GM18507 (cell line): ENCODE results near the gene GALNT6.
"Not testable (repeated sequence)": the region's sequence is repeated elsewhere in the genome, so short reads cannot be mapped to it uniquely, and the experiment has no call there.

Experiments
- DNase-seq: peaks from one replicate; pipeline ENCODE4 v3.0.0; 2011; ENCODE audit warnings: low read depth; ENCODE audit not compliant: insufficient read length; ENCODE audit errors: extremely low spot score
- FAIRE-seq: peaks from 2 replicates; lab custom pipeline; 2011; peaks lifted over from hg19 to GRCh38; lab: Jason Lieb, UNC

Gene GALNT6

DNA sequence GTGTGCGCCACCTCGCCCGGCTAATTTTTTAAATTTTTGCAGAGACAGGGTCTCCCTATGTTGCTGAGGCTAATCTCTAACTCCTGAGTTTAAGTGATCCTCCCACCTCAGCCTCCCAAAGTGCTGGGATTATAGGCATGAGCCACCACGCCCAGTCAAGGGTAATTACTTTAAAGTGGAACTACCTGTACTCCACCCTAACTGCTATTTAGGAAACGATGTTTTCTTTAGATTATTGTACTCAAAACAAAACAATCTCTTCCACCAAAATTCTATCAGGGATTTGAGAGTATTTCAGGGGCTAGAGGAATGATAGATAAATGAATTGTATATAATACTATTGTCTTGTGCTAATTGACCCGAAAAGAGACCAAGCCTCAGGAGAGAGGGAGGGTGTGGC is 57.7 kb downstream of the GALNT6 start:
- DNase-seq (no peak), FAIRE-seq (no peak)

DNA sequence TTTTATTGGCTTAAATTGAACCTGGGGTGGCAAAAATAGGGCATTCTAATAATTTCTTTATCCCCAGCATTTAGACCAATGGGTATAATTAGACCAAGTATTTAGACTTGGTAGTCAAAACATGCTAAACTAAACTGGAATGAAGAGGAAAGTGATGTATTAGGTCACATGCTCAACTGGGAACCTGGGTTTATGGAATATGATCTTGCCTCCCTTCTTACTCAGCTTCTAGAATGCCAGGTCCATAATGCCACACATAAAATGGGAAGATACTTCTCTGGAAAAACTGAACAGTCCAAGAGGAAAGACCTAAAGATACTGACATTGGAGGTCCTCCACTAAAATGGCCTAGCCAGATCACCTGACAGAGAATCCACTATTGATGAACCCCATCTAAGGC is 61.0 kb downstream of the GALNT6 start:
- no peak for FAIRE-seq
- no peak for DNase-seq

DNA sequence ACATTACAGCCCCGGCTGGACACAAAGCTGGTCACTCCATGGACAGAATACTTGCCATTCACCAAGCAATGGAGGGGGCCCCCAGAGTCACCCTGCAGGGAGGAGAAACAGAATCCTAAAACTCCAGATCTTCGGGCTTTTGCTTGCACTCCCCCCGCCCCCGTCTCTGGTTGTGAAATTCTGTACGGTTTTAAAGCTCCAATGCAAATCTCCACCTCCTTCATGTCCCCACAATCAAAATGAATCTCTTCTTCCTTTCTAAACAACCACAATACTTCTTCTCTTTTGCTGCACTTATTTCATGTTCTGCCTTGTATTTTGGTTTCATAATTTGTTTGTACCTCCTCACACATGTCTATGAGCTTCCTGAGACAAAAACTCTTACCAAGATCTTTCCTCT is 61.5 kb downstream of the GALNT6 start:
- FAIRE-seq: no peak

DNA sequence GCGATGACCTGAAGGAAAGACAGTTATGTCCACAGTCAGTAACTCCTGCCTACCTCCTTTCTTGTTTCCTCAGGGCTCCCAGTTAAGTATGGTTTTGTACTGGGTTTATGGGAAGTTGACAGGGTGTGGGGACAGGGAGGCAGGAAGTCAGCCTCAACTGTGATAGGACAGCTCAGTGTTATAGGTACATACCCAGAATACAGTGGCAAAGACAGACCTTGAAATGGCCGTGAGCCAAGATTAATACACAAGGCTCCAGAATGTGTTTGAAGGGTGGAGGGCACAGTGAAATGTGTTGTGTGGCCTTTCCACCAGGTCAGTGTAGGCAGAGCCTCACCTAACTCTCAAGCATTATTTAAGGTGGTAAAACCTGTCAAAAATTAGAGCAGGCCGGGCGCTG is 62.6 kb downstream of the GALNT6 start:
- FAIRE-seq: no peak

More for the DNA sequence above, 61.5 kb downstream of the GALNT6 start:
- DNase-seq: no peak

DNA sequence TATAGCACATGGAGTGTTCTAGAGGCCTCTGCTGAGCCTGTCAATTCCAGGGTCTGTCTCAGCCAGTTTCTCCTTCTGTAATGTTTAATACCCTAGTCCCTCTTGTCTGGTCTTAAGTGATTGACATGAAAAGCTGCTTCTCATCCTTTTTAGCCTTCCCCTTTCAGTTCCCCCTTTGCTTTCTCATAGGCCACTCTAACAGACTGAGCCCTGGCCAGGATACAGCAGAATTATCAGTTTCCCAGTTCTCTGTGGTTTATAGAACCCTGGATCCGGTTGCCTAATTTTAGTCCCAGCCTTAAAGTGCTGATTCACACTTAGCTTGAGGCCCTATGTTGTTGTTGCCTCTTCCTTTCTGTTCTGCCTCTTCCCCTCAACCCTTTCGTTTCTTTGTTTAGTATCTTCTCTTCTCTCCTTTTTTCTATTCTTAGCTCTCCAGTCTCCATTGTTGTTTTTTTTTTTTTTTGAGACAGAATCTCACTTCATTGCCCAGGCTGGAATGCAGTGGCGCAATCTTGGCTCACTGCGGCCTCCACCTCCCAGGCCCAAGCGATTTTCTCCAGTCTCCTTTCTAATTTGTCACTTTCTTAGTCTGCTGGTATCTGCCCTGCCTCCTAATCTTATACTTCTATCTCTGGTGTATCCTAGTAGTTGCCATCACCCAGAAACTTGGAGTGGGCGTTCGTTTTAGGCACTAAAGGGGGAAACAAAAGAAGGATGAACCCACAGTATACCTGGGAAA is 64.3 kb downstream of the GALNT6 start:
- DNase-seq (peak; percentile 46), FAIRE-seq (peak; percentile 75)

More for the DNA sequence above, 62.6 kb downstream of the GALNT6 start:
- no peak for DNase-seq

DNA sequence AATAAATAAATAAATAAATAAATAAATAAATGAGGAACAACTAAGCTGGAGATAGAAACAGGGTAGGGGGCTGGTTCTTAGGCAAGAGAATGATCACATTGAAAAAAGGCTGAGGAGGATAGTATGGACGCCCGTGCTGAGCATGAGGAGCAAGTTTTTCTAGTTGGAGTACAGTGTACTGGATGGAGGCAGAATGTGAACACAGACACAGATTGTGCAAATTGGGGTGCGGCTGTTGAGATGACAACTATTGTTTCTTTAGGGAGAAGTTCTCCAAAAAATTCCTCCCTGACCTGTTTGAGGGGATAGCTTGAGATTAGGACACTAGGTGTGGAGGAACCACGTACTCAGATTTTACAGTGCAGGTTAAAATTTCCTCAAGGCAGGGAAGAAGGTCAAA is 66.3 kb downstream of the GALNT6 start:
- FAIRE-seq (no peak), DNase-seq (no peak)

DNA sequence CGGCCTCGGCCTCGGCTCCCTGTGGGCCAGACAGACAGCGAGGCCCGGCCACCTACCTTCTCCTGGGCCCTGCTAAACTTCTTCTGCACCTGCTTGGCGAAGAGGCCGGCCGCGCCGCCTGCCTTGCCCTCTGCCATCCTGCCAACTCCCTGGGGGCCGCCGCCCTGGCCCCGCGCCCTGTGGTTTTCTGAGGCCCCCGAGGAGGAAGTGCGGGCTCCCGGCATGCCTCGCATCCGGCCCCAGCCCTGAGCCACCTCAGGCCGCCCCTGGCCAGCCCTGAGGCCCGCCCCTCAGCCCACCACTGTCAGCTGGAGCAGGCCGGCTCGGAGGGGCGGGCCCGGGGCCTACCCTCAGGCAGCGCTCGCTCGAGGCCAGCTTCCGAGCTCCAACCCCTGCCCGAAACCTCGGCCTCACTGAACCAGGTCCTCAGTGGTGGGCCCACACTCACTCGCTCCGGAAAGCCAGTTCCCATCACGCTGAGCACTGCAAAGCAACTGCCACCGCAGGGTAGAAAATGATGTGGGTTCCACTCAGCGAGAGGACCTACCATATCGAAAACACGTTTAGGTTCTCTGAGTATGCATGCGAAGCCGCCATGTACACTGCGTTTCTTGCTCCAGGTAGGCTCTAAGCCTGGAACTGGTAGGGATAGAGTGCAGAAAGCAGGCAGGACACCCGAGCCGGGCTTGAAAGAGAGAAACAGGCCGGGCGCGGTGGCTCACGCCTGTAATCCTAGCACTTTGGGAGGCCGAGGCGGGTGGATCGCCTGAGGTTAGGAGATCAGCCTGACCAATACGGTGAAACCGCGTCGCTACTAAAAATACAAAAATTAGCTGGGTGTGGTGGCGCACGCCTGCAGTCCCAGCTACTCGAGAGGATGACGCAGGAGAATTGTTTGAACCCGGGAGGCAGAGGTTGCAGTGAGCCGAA is 67.0 kb downstream of the GALNT6 start, which contains the start of gene BIN2:
TSS of gene BIN2 (minus strand) at position 209 of the 930 bp plus-strand sequence. CDS start at position 137, 72 bp downstream.
- FAIRE-seq (peak; percentile 15), DNase-seq (peak; percentile 72)

DNA sequence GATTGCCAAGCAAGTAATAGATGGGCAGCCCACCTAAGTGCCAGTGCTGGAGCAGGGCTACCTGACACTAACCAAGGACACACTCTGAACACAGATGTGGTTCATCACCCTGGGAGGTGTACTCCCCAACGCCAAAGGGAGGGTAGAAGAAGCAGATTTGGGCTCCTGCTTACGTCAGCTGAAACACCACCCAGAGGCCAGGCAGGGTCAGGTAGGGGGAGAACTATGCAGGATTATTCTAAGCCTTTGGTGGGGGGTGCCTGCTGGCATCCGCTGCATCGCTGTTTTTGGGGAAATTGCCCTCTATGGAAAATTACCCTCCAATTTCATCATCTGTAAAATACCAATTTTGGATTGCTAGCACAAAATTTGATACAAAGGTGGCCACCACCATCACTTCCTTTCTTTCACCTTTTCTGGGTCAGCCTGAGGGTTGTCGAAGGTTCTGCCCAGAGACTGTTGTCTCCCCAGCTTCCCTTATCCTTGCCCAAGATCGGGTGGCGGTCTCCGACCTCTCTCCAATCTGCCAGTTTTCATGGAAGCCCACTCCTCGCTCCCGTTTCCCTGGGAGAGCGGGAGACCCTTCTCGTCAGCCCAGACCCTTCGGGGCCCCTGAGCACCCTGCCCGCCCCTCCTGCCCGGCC is 67.8 kb downstream of the GALNT6 start:
- FAIRE-seq: no peak
- no peak for DNase-seq

DNA sequence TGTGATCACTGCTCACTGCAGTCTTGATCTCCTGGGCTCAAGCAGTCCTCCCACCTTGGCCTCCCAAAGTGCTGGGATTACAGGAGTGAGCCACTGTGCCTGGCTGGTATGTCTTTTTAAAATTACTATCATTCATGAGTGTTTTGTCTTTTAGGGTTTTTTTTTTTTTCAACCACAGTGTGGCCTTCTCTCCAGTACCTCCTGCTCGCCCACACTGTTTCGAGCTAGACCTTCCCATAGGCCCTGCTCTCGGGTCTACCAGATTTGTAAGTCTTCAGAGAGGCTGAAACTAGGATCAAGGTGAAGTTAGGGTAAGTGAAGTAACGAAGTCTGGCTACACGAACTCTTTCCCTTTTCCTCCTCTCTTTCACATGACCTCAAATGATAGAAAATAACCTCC is 68.8 kb downstream of the GALNT6 start:
- no peak for FAIRE-seq

DNA sequence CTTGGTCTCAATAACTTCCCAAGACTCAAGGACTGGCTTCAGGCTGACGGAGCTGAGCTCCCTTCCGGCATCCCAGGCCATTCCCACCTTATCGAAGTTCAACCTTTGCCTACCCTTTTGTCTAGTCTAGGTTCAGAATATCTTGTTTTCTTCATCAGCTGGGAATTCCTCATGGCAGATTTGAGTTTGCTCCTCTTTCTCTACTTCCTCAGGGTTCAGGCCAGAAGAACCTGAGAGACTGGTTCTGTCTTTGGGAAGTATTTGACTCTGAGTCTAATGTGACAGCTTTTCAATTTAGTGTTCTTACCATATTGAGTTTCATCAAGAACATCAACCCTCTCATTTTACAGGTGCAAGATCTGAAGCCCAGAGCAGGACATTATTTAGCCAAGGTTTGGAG is 69.3 kb downstream of the GALNT6 start:
- no peak for DNase-seq
- FAIRE-seq: no peak

More for the DNA sequence above, 68.8 kb downstream of the GALNT6 start:
- no peak for DNase-seq

DNA sequence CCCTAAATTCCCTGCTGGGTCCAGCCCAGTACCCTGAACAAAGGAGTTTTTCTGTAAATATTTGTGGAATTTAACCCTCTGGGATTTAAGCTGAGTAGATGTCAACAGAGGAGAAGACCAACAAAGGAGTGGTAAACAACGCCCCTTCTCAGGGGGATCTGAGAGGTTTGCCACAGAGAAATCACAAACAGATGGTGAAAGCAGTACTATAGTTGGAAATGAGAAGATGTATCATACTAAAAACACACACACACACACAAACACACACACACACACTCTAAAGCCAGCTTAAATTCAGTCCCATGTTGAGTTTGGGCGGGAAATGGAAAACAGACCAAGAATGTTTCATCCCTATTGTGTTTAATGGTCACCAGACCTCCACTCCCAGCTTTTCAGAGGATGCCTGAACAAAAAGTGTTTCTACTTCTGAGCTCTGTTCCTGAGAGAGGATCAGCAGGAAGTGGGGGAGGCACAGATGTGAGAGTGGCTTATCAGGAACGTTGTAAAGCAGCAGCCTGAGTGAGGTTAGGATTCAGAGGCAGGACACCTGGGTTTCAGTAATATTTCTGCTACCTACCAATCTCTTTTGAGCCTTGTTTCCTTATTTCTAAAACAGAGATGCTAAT is 70.4 kb downstream of the GALNT6 start:
- DNase-seq: no peak

DNA sequence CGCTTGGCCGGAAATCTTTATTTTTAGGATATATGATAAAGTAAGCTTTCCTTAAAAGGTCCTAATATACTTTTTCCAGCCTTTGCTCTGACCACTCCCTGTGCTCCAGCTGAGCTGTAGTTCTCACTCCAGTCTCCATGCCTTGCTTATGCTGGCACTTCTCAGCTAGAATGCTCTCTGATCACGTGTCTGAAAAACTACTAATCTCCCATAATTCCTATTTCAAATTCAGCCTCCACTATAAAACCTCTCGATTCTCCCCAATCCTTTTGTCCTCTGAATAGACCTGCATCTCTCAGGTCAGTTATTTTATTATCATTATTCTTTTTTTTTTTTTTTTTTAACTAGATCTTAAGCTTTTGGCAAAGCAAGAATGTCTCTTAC is 70.9 kb downstream of the GALNT6 start:
- DNase-seq: no peak
- FAIRE-seq: no peak

More for the DNA sequence above, 70.4 kb downstream of the GALNT6 start:
- FAIRE-seq: no peak

DNA sequence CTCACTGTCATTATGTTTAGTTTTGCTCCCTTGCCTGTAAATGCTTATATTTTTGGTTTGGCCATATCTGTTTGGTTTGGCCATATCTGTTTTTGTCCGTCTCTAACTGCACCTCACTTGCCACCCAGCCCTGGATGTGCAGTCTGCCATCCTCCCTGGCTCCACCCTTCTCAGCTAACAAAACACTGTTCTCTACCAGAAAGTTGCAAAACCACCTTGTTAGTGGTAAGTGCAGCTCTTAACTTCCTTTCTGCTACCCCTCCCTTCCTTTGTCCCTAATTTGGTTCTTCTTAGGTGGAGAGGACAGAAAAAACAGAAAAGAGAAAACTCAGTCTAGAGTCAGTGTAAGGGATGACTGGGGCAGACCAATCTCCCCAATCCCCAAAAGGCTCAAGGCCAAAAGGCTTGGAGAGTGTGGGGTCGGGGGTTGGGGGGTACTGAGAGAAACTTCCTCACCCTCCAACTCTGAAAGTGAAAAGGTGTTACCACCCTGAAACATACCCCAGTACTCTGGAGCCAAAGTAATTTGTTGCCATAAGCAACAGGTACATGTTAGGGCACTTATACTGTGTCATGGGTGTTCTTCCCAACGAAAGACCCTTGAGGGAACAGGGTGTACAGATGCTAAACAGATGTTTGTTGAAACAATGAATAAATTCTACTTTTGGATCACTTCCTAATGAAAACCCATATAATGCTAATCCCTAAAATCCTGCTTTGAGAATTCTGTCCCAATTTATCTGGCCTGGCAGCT is 72.2 kb downstream of the GALNT6 start:
- no peak for DNase-seq
- peak; percentile 46 for FAIRE-seq

DNA sequence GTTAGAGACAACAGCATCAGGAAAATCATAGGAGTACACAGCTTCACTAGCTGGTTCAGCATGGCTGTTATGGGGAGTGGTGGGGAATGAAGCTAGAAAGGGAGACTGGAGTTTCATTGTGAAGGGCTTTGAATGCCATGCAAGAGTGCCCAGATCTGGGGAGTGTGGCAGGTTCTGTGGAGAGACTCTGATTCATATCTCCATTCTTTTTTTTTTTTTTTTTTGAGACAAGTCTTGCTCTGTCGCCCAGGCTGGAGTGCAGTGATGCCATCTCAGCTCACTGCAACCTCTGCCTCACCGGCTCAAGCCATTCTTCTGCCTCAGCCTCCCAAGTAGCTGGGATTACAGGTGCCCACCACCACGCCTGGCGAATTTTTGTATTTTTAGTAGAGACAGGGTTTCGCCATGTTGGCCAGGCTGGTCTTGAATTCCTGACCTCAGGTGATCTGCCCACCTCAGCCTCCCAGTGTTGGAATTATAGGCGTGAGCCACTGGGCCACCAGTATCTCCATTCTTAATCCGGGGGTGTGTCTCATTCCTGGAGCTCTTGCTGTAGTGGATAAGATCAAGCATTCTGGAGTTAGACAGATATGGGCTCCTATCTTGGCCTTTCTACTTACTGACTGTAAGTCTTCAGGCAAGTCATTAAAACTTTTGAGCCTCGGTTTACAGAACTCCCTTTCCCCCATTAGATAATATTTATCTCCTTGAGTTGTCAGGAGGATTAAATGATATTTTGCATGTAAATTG is 73.0 kb downstream of the GALNT6 start:
- FAIRE-seq, DNase-seq: not testable (repeated sequence)

DNA sequence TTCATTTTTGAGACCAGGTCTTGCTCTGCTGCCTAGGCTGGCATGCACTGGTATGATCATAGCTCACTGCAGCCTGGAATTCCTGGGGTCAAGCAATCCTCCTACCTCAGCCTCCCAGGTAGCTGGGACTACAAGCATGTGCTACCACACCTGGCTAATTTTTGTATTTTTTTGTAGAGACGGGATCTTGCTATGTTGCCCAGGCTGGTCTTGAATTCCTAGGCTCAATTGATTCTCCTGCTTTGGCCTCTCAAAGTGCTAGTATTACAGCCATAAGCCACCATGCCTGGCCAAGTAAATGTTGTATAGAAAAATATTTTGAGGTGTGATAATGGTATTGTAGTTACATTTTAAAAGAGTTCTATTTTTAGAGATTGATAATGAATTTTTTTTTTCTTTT is 79.8 kb downstream of the GALNT6 start:
- FAIRE-seq (no peak), DNase-seq (no peak)

DNA sequence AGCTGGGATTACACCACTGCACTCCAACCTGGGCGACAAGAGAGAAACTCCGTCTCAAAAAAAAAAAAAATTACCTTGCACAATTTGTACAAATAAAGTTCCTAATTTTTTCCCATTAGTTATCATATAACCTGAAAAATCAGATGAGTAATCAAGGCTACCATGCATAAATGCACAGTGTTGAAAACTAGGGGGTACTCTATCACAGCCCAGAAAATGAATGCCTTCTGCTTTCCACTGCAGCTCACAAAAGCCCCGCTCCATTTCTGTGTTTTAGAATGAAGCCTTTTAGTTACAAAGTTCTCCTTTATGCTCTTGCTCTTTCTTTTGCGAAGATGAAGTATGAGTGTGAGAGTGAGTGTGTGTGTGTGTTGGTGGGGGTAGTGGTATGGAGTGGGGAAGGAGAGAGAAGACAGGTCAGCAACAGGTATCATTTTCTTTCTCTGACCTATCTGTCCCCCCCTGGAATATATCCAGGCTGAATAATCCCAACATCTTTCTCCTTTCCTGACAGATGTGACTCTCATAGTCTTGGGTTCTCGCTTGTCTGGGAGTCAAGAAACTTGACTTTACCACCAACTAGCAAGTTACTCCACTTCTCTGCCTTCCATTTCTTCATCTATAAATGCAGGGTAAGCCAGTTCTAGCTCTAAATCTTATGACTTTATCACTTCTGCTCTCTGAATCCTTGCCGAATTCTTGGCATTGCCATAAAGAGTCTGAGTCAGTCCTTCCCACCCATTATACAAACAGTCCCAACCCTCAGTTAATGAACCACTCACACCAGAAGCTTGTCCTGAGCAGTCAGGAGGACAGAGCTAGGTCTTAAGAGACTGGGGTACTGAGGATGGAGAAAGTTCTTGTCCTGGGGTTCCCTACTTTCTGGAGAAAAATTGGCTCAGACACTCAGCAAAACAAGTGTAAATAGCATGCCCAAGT is 83.3 kb downstream of the GALNT6 start:
- no peak for FAIRE-seq
- DNase-seq: no peak

DNA sequence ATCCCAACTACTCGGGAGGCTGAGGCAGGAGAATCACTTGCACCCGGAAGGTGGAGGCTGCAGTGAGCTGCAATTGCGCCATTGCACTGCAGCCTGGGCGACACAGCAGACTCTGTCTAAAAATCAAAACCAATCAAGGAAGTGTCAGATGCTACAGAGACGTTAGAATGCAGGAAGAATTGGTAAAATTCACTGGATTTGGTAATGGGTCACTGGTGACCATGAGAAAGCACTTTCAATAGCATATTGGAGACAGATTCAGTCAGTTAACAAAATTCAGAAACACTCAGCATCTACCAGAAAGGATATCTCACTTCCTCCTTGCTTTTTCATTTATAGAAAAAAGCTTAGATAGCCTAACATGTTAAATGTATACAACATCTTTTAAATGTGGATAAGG is 84.7 kb downstream of the GALNT6 start:
- FAIRE-seq: no peak

More for the DNA sequence above, 84.7 kb downstream of the GALNT6 start:
- no peak for DNase-seq
